HCT116 (cell line): ENCODE results near the gene NDUFC2. TPM values are rescaled to one million over a fixed set of nuclear protein-coding genes. Genes with fewer than 3 reads are reported as not detected.
A peak's percentile ranks its signal among the peaks of the same experiment; 100 is the strongest.

Experiments
- ATAC-seq: fragments of 200-7000 bp; cut with Tn5 transposase; 2 replicates; pipeline ENCODE4 v1.9.1; 2020; ENCODE audit warnings: mild to moderate bottlenecking, moderate library complexity
- BruUV-seq: library from RNA; stranded (reverse); fragments of 400-500 nt; replicated peaks from 2 replicates; lab custom pipeline; 2021; lab: Mats Ljungman, UMichigan
- CTCF ChIA-PET: fragments of 300-600 bp; sonication (Branson Sonifier 250); formaldehyde crosslinking; loops from one replicate; lab custom pipeline; 2021; ENCODE audit warnings: antibody characterized with exemption; lab: Charles Lee
- POLR2A ChIA-PET: fragments of 300-600, 350-600 bp; sonication (Branson Sonifier 250); formaldehyde crosslinking; loops from one replicate; lab custom pipeline; 2021; ENCODE audit warnings: antibody characterized with exemption; lab: Charles Lee
- RAD21 ChIA-PET, 2 experiments: fragments of 300-600 bp; sonication (Branson Sonifier 250); formaldehyde crosslinking; loops; one replicate each; lab custom pipeline; 2023; ENCODE audit warnings: low total read pairs in 2 of 2; ENCODE audit not compliant: uncharacterized antibody in 2 of 2, unreplicated experiment in 2 of 2, low non-redundant PET in 1 of 2; lab: Charles Lee
- DNase-seq: peaks from one replicate; pipeline ENCODE4 v3.0.0-alpha.2; 2010; ENCODE audit warnings: low read depth, low spot score
- H2AFZ ChIP-seq: fragments of 200-600 bp; shearing (Covaris generic), sonication (generic); 2 replicates; pipeline ENCODE4 v1.6.1; 2017; ENCODE audit warnings: low read depth, mixed run types, mixed read lengths, antibody characterized with exemption, low read length; ENCODE audit not compliant: poor library complexity, severe bottlenecking
- H3K27ac ChIP-seq: 2 replicates; pipeline ENCODE4 v1.5.1; 2012; ENCODE audit warnings: low read depth, low read length
- H3K27me3 ChIP-seq: fragments of 200-600 bp; sonication (generic); 2 replicates; pipeline ENCODE4 v1.6.1; 2016; ENCODE audit warnings: mixed run types, low read length, mixed read lengths; ENCODE audit not compliant: insufficient read depth
- H3K36me3 ChIP-seq, 2 experiments: fragments of 200-500 bp in 1 of 2; fragments of 200-600 bp in 1 of 2; sonication (Bioruptor generic) in 1 of 2; sonication (generic) in 1 of 2; 2 replicates each; pipeline versions ENCODE4 v1.5.1 to v1.6.1; 2014 to 2016; ENCODE audit warnings: low read length in 2 of 2, inconsistent platforms in 1 of 2, mixed read lengths in 1 of 2, mixed run types in 1 of 2; ENCODE audit not compliant: insufficient read depth in 2 of 2, control insufficient read depth in 1 of 2
- H3K4me1 ChIP-seq, 2 experiments: fragments of 200-600 bp in 1 of 2; sonication (generic) in 1 of 2; 2 replicates each; pipeline versions ENCODE4 v1.5.1 to v1.6.1; 2012 to 2017; ENCODE audit warnings: low read length in 2 of 2, inconsistent platforms in 1 of 2, mild to moderate bottlenecking in 1 of 2, mixed read lengths in 1 of 2, mixed run types in 1 of 2, moderate library complexity in 1 of 2; ENCODE audit not compliant: insufficient read depth in 2 of 2, control insufficient read depth in 1 of 2
- H3K4me2 ChIP-seq: fragments of 200-600 bp; sonication (generic); 2 replicates; pipeline ENCODE4 v1.6.1; 2017; ENCODE audit warnings: mixed run types, low read length, mixed read lengths
- H3K4me3 ChIP-seq, 2 experiments: fragments of 200-600 bp in 1 of 2; sonication (generic) in 1 of 2; replicated peaks in 1 of 2; 2 replicates each; pipeline ENCODE4 v1.5.1; 2011 to 2016; ENCODE audit warnings: low read length in 2 of 2, control low read depth in 1 of 2, low read depth in 1 of 2, mild to moderate bottlenecking in 1 of 2, mixed read lengths in 1 of 2, mixed run types in 1 of 2
- H3K79me2 ChIP-seq: fragments of 200-600 bp; sonication (generic); 2 replicates; pipeline ENCODE4 v1.6.1; 2017; ENCODE audit warnings: mild to moderate bottlenecking, mixed run types, low read length, moderate library complexity, mixed read lengths; ENCODE audit not compliant: insufficient read depth
- H3K9ac ChIP-seq: fragments of 200-600 bp; sonication (generic); 2 replicates; pipeline ENCODE4 v1.6.1; 2016; ENCODE audit warnings: low read length, mixed read lengths
- H3K9me2 ChIP-seq: fragments of 200-600 bp; sonication (generic), shearing (Covaris generic); 2 replicates; pipeline ENCODE4 v1.6.1; 2017; ENCODE audit warnings: mixed run types, mild to moderate bottlenecking, moderate library complexity; ENCODE audit not compliant: insufficient read depth
- H3K9me3 ChIP-seq, 2 experiments: fragments of 200-500 bp in 1 of 2; fragments of 200-600 bp in 1 of 2; sonication (Bioruptor generic) in 1 of 2; sonication (generic) in 1 of 2; 2 replicates each; pipeline ENCODE4 v1.6.1; 2014 to 2017; ENCODE audit warnings: low read length in 2 of 2, mixed read lengths in 2 of 2, inconsistent platforms in 1 of 2, low read depth in 1 of 2, mild to moderate bottlenecking in 1 of 2, mixed run types in 1 of 2, moderate library complexity in 1 of 2; ENCODE audit not compliant: control insufficient read depth in 1 of 2, insufficient read depth in 1 of 2
- H4K20me1 ChIP-seq: fragments of 200-600 bp; sonication (generic), shearing (Covaris generic); 2 replicates; pipeline ENCODE4 v1.6.1; 2017; ENCODE audit warnings: mixed run types, mild to moderate bottlenecking, moderate library complexity; ENCODE audit not compliant: insufficient read depth
- ATF3 ChIP-seq: IDR thresholded peaks from 2 replicates; pipeline ENCODE4 v1.6.1; 2012
- CBX3 ChIP-seq: IDR thresholded peaks from 2 replicates; pipeline ENCODE4 v1.6.1; 2012; ENCODE audit warnings: low read depth
- EGR1 ChIP-seq: IDR thresholded peaks from 2 replicates; pipeline ENCODE4 v1.6.1; 2012; ENCODE audit warnings: low read depth
- ELF1 ChIP-seq: IDR thresholded peaks from 2 replicates; pipeline ENCODE4 v1.6.1; 2012; ENCODE audit warnings: low read depth, borderline replicate concordance
- EZH2phosphoT487 ChIP-seq: fragments of 200-600 bp; IDR thresholded peaks from 2 replicates; pipeline ENCODE4 v1.6.1; 2018; ENCODE audit warnings: antibody characterized with exemption, borderline replicate concordance
- POLR2A ChIP-seq: IDR thresholded peaks from 2 replicates; pipeline ENCODE4 v1.7.0; 2011; ENCODE audit warnings: borderline replicate concordance; ENCODE audit not compliant: insufficient read depth, insufficient read length; ENCODE audit errors: extremely low read depth
- POLR2AphosphoS5 ChIP-seq: IDR thresholded peaks from 2 replicates; pipeline ENCODE4 v1.6.1; 2011; ENCODE audit warnings: mild to moderate bottlenecking, low read depth, low read length, moderate library complexity
- SIN3A ChIP-seq: IDR thresholded peaks from 2 replicates; pipeline ENCODE4 v1.6.1; 2012; ENCODE audit warnings: low read depth
- SP1 ChIP-seq: IDR thresholded peaks from 2 replicates; pipeline ENCODE4 v1.6.1; 2012; ENCODE audit warnings: low read depth
- YY1 ChIP-seq: IDR thresholded peaks from 2 replicates; pipeline ENCODE4 v1.6.1; 2011; ENCODE audit warnings: low read length, low read depth, moderate library complexity, mild to moderate bottlenecking; ENCODE audit not compliant: insufficient replicate concordance; ENCODE audit errors: extremely low read depth
- ZNF274 ChIP-seq: fragments of 200-500 bp; sonication (Bioruptor generic); IDR thresholded peaks from 2 replicates; pipeline ENCODE4 v1.6.1; 2014; ENCODE audit warnings: mild to moderate bottlenecking, low read depth, low read length, inconsistent platforms
- intact Hi-C: fragments of 100-400 bp; cut with micrococcal nuclease; formaldehyde crosslinking; loops from 2 replicates; pipeline ENCODE4 v1.10.0; 2022
- total RNA-seq: library from RNA; stranded (reverse); gene quantifications from one replicate; pipeline ENCODE4 v1.2.1, GENCODE V29; 2021; ENCODE audit not compliant: unreplicated experiment
- TF ChIP-seq, protein P1 (sequence below), 3 experiments: fragments of 200-600 bp in 1 of 3; sonication (generic) in 1 of 3; IDR thresholded peaks in 2 of 3; conservative IDR thresholded peaks in 1 of 3; 2 replicates each; pipeline ENCODE4 v1.5.1; 2012 to 2017; ENCODE audit warnings: low read depth in 2 of 3, low read length in 2 of 3, antibody characterized with exemption in 1 of 3, borderline replicate concordance in 1 of 3, control low read depth in 1 of 3, mild to moderate bottlenecking in 1 of 3, mixed read lengths in 1 of 3, mixed run types in 1 of 3, moderate library complexity in 1 of 3; ENCODE audit not compliant: insufficient read depth in 1 of 3

NDUFC2 gene
- total RNA-seq, 1 experiment from 2014 or later, result 225 TPM

- TSS peak; percentile 85 for BruUV-seq
- peak overlapping the region; percentile 91 for H3K4me2 ChIP-seq
- H4K20me1 ChIP-seq, result no peaks in the 10 kb centered on the region
- no peaks in the 10 kb centered on the region for H3K9me2 ChIP-seq
- H3K9ac ChIP-seq, result peak overlapping the region; percentile 93
- DNase-seq (no peak), ATAC-seq (peak; percentile 51)
- no peaks in the 10 kb centered on the region for H3K27me3 ChIP-seq
- no peak for TF ChIP-seq CBX3
- TF ChIP-seq SP1, result no peak
- TF ChIP-seq POLR2A, result no peak
- TF ChIP-seq YY1, result no peak
- no peak for TF ChIP-seq EGR1
- no peak for TF ChIP-seq SIN3A
- no peak for TF ChIP-seq ZNF274
- no peak for TF ChIP-seq POLR2AphosphoS5
- TF ChIP-seq EZH2phosphoT487, result no peak
- TF ChIP-seq, protein P1, sequence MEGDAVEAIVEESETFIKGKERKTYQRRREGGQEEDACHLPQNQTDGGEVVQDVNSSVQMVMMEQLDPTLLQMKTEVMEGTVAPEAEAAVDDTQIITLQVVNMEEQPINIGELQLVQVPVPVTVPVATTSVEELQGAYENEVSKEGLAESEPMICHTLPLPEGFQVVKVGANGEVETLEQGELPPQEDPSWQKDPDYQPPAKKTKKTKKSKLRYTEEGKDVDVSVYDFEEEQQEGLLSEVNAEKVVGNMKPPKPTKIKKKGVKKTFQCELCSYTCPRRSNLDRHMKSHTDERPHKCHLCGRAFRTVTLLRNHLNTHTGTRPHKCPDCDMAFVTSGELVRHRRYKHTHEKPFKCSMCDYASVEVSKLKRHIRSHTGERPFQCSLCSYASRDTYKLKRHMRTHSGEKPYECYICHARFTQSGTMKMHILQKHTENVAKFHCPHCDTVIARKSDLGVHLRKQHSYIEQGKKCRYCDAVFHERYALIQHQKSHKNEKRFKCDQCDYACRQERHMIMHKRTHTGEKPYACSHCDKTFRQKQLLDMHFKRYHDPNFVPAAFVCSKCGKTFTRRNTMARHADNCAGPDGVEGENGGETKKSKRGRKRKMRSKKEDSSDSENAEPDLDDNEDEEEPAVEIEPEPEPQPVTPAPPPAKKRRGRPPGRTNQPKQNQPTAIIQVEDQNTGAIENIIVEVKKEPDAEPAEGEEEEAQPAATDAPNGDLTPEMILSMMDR (IDR thresholded peaks at IDR 0.05 in 2 of 3, conservative IDR thresholded peaks at IDR 0.05 in 1 of 3; ENCODE audit: borderline replicate concordance in 1 of 3, insufficient read depth in 1 of 3, low read depth in 2 of 3, low read length in 2 of 3), result no peak
- no peak for TF ChIP-seq ATF3
- TF ChIP-seq ELF1, result no peak
- CTCF ChIA-PET, result interaction anchor here (1.0 kb wide), 1 partner anchor 80 kb away, joined by 3 read pairs; no protein-coding TSS in a partner anchor
- RAD21 ChIA-PET, result no interaction called here
- no peaks in the 10 kb centered on the region for H3K36me3 ChIP-seq
- peaks cover 45% of the 10 kb centered on the region for H3K79me2 ChIP-seq
- H3K4me1 ChIP-seq, result peaks cover 0 to 17% of the 10 kb centered on the region in 2 experiments; a peak in 3 of 4 replicates
- H3K4me3 ChIP-seq, result peak overlapping the region; percentile 52 to 86
- H3K9me3 ChIP-seq, result no peaks in the 10 kb centered on the region
- peak overlapping the region; percentile 87 for H2AFZ ChIP-seq
- intact Hi-C loops, result no loop called here
- POLR2A ChIA-PET, result no interaction called here
- H3K27ac ChIP-seq, result peak overlapping the region; percentile 73
Observed at GRCh38 chr11:78080084-78080817, 589 bp upstream of the NDUFC2 start.
